ENCODE data around the gene GFPT1. TPM values are rescaled to one million over a fixed set of nuclear protein-coding genes. Genes with fewer than 3 reads are reported as not detected.
A peak's percentile ranks its signal among the peaks of the same experiment; 100 is the strongest.

Gene GFPT1
- total and polyA plus RNA-seq, 9 of the 15 experiments (the other 6 are each of a cell fraction or from before 2014, with no cell fraction given), result 6.6 to 38.3 (median 15.9) TPM

DNA sequence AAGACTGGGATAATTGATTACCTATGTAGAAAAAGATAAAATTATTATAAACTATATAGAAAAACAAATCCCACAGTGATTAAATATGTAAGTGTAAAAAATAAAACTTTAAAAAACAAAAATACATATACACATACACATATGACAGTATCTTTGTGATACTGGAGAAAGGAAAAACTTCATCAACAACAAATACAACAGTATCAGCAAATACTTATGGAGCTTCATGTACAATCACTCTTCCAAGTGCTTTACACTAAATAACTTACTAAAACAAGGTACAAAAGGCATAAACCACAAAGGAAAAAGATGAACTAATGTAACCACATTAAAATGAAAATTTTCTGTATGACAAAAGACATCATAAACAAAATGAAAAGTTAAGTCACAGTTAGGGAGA, 24.1 kb upstream of the GFPT1 start:
- no TSS peak for BruUV-seq (replicated peaks)
- intact Hi-C loops (cut with micrococcal nuclease), result no loop called here
- no peaks in the 10 kb centered on the region for H4K20me1 ChIP-seq (replicated peaks; ENCODE audit: control insufficient read depth, insufficient read depth, low read length)
- H3K9me3 ChIP-seq (replicated peaks; ENCODE audit: control insufficient read depth, insufficient read depth, low read depth, low read length), result no peaks in the 10 kb centered on the region
- no peaks in the 10 kb centered on the region for H3K79me2 ChIP-seq (ENCODE audit: control insufficient read depth, insufficient read depth, low read length)
- POLR2A ChIA-PET, result interaction anchor here (1.0 kb wide), 1 partner anchor 20 kb away, joined by 3 read pairs; no protein-coding TSS in a partner anchor
- FAIRE-seq, result no peak
- in situ Hi-C loops (cut with MboI), result no loop called here
- no peak for ATAC-seq
- peaks cover 0 to 5% of the 10 kb centered on the region in 2 experiments; a peak in 2 of 5 replicates for H3K4me1 ChIP-seq (replicated peaks in 1 of 2; ENCODE audit: control insufficient read depth in 2 of 2, insufficient read depth in 2 of 2, low read length in 2 of 2)
- TF ChIP-seq PATZ1 (CRISPR knock-in tag; IDR thresholded peaks at IDR 0.05; ENCODE audit: borderline replicate concordance) (no peak), C11orf30 (IDR thresholded peaks at IDR 0.05; ENCODE audit: low read depth) (peak; percentile 58; the same call in 1 of the 2 replicates), ZNF316 (IDR thresholded peaks at IDR 0.05) (peak; percentile 69), ZNF217 (CRISPR knock-in tag; IDR thresholded peaks at IDR 0.05) (no peak), SIN3A (IDR thresholded peaks at IDR 0.05; ENCODE audit: borderline replicate concordance in 2 of 2, control insufficient read depth in 1 of 2, low read depth in 2 of 2, low read length in 2 of 2) (no peak)
- no peaks in the 10 kb centered on the region for H3K27me3 ChIP-seq (ENCODE audit: control insufficient read depth in 2 of 2, insufficient read depth in 2 of 2, low read length in 2 of 2)
- H3K9ac ChIP-seq (ENCODE audit: insufficient read depth in 1 of 2, low read depth in 2 of 2, low read length in 2 of 2), result no peak overlapping the region
- H3K36me3 ChIP-seq (ENCODE audit: control insufficient read depth, insufficient read depth, low read length), result peaks cover 12% of the 10 kb centered on the region; the same call in 2 of the 3 replicates
- no peak overlapping the region for H3K4me3 ChIP-seq
- CTCF ChIA-PET (ENCODE audit: low intra/inter-chr PET ratio), result no interaction called here
- no peak overlapping the region for H3K27ac ChIP-seq (ENCODE audit: extremely low read depth, low read depth, low read length)
- no peak overlapping the region for H2AFZ ChIP-seq (ENCODE audit: low read depth, low read length)
- no peak overlapping the region for H3K4me2 ChIP-seq (ENCODE audit: insufficient read depth, low read length)
- H3K9me1 ChIP-seq (ENCODE audit: control insufficient read depth, insufficient read depth, low read length), result no peaks in the 10 kb centered on the region
- no peak for DNase-seq (ENCODE audit: extremely low read depth in 1 of 4, low spot score in 3 of 4)
